Activated T-cell treated with anti-CD3 and anti-CD28 coated beads, Interleukin-2, amount 50 U/mL, for 72 hours (primary cell): ENCODE measurements around the gene SPOUT1. TPM values are rescaled to one million over a fixed set of nuclear protein-coding genes. Genes with fewer than 3 reads are reported as not detected.
"Not testable (repeated sequence)": the region's sequence is repeated elsewhere in the genome, so short reads cannot be mapped to it uniquely, and the experiment has no call there.

Experiments
- ATAC-seq, 2 donors: fragments of 150-1000 bp; cut with Tn5 transposase; replicated peaks in 1 of 2; 2 replicates each; pipeline ENCODE4 v1.10.0; 2021; ENCODE audit warnings: moderate library complexity in 2 of 2, mild to moderate bottlenecking in 1 of 2
- DNase-seq, 2 donors: peaks; one replicate each; pipeline ENCODE4 v3.0.0; 2021 to 2022; ENCODE audit warnings: mixed read lengths in 1 of 2
- H3K27ac Mint-ChIP-seq: one replicate; pipeline ENCODE4 v1.8.0; 2022; ENCODE audit warnings: mild to moderate bottlenecking, moderate library complexity, mixed read lengths
- H3K27me3 Mint-ChIP-seq: one replicate; pipeline ENCODE4 v1.8.0; 2022; ENCODE audit warnings: low read depth, mixed read lengths
- H3K36me3 Mint-ChIP-seq, 2 donors: one replicate each; pipeline ENCODE4 v1.8.0; 2022; ENCODE audit warnings: mixed read lengths in 2 of 2, mild to moderate bottlenecking in 1 of 2; ENCODE audit not compliant: insufficient read depth in 2 of 2
- H3K4me1 Mint-ChIP-seq: one replicate; pipeline ENCODE4 v1.8.0; 2022; ENCODE audit warnings: low read depth, mixed read lengths
- H3K4me3 Mint-ChIP-seq, 2 donors: one replicate each; pipeline ENCODE4 v1.8.0; 2022; ENCODE audit warnings: mild to moderate bottlenecking in 2 of 2, mixed read lengths in 2 of 2, moderate library complexity in 2 of 2
- H3K9me3 Mint-ChIP-seq, 2 donors: one replicate each; pipeline ENCODE4 v1.8.0; 2022; ENCODE audit warnings: mixed read lengths in 2 of 2
- total RNA-seq, 2 donors: library from RNA; stranded (reverse); gene quantifications; one replicate each; pipeline ENCODE4 v1.2.3, GENCODE V29; 2022

SPOUT1 gene
- total RNA-seq, 2 donors from 2014 or later = 64.8 to 69.1 TPM

DNA sequence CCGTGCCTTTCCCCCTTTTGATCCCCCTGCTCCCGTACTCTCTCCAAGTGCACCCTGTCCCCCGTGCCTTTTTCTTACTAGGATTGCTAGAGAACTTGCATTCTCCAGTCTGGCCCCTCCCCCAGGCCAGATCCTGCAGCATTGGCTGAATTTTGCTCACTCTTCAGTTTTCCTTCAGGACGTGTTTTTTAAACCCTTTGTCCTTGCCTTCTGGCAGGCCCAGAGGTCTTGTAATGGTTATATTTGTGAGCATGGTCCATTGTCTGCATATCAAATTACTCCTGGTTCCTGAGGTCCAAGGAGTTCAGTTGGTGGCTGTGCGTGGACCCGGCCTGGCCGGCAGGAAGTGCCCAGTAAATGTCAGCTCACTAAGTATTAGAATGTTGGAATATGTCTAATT lies 41.9 kb downstream of the SPOUT1 start:
- ATAC-seq (no peak), DNase-seq (peak; percentile 2 to 6)
- Mint-ChIP-seq H3K9me3 (no peaks in the 10 kb centered on the region), H3K27me3 (no peaks in the 10 kb centered on the region), H3K36me3 (peaks cover 2% of the 10 kb centered on the region in 2 donors), H3K27ac (peak overlapping the region; percentile 94), H3K4me3 (peak overlapping the region; percentile 97 to 99), H3K4me1 (peaks cover 18% of the 10 kb centered on the region)

DNA sequence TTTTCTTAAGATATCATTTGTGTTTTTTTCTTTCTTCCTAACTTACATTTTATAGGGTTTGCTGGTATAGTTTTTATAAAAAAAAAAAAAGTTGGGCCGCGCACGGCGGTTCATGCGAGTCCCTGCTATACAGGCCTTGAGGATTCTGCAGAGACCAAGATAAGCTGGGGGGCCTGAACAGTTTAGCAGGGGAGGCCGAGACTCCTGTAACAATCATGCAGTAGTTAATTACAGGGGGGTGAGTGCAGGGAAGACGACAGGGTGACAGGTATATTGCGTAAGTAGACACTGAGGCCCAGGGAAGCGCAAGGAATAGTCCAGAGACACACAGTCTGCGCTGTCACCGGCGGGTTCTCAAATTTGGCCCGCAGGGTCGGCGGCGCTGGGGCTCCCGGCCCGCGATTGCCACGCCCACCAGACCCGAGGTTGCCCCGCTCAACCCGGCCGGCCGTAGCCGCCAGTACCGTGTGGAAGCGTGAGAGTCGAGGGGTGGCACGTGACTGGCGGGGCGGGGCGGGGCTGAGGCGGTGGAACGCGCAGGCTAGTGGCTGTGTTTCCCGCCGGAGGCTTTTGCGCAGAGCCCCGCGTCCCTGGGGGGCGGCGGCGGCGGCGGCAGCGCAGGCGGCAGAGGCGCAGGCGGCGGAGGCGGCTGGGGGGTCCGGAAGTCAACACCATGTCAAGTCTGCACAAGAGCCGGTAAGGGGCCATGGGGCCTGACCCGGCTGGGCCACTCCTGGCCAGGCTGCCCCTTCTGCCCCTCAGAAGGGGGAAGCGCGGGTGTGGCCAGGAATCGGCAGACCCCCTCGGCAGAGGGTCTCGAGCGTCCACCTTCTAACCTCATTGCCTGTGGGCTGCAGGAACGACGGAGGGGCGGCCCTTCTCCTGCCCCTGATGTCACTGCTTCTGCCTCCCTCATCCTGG lies 42.7 kb downstream of the SPOUT1 start, which contains the start of gene TBC1D13:
TSS of gene TBC1D13 (plus strand) at position 573 of the 921 bp plus-strand sequence. CDS start at position 674, 101 bp downstream.
- H3K4me1 Mint-ChIP-seq = peaks cover 18% of the 10 kb centered on the region
- H3K27ac Mint-ChIP-seq = peak within 1 kb of the TSS; percentile 94
- H3K4me3 Mint-ChIP-seq = peak within 1 kb of the TSS; percentile 97 to 99
- peaks cover 2% of the 10 kb centered on the region in 2 donors for H3K36me3 Mint-ChIP-seq
- DNase-seq (peak; percentile 94), ATAC-seq (peak; percentile 99 to 100)
- H3K9me3 Mint-ChIP-seq = no peaks in the 10 kb centered on the region
- H3K27me3 Mint-ChIP-seq = no peaks in the 10 kb centered on the region

DNA sequence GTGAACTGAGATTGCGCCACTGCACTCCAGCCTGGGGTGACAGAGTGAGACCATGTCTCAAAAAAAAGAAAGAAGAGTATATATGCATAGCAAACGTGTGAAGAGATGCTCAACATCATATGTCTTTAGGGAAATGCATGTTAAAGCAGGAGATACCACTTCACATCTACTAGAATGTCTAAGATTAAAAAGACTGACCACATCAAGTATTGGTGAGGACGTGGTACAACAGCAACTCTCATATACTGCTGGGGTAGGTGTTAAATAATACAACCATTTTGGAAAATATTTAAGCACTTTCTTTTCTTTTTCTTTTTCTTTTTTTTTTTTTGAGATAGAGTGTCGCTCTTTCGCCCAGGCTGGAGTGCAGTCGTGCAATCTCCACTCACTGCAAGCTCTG lies 44.2 kb downstream of the SPOUT1 start:
- H3K9me3 Mint-ChIP-seq = peaks cover 3% of the 10 kb centered on the region in 2 donors
- no peak for ATAC-seq
- H3K27me3 Mint-ChIP-seq = no peaks in the 10 kb centered on the region
- no peak overlapping the region for H3K27ac Mint-ChIP-seq
- H3K36me3 Mint-ChIP-seq = peaks cover 4 to 5% of the 10 kb centered on the region in 2 donors
- peaks cover 24% of the 10 kb centered on the region for H3K4me1 Mint-ChIP-seq
- no peak for DNase-seq
- peak overlapping the region in 1 of 2 donors; percentile 31 for H3K4me3 Mint-ChIP-seq

DNA sequence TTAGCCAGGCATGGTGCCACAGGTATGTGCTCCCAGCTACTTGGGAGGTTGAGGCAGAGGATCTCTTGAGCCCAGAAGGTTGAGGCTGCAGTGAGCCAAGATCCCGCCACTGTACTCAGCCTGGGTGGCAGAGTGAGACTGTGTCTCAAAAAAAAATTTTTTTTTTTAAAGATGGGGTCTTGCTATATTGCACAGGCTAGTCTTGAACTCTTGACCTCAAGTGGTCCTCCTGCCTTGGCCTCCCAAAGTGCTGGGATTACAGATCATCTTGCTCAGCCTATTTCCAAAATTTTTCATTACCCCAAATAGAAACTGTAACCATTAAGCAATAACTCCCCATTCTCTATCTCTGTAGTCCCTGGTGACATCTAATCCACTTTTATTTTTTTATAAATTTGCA lies 46.9 kb downstream of the SPOUT1 start:
- no peaks in the 10 kb centered on the region for H3K27me3 Mint-ChIP-seq
- DNase-seq = no peak
- H3K27ac Mint-ChIP-seq = no peak overlapping the region
- peaks cover 4 to 5% of the 10 kb centered on the region in 2 donors for H3K36me3 Mint-ChIP-seq
- H3K4me1 Mint-ChIP-seq = peaks cover 11% of the 10 kb centered on the region
- H3K4me3 Mint-ChIP-seq = no peak overlapping the region
- peaks cover 3% of the 10 kb centered on the region in 2 donors for H3K9me3 Mint-ChIP-seq
- no peak for ATAC-seq

DNA sequence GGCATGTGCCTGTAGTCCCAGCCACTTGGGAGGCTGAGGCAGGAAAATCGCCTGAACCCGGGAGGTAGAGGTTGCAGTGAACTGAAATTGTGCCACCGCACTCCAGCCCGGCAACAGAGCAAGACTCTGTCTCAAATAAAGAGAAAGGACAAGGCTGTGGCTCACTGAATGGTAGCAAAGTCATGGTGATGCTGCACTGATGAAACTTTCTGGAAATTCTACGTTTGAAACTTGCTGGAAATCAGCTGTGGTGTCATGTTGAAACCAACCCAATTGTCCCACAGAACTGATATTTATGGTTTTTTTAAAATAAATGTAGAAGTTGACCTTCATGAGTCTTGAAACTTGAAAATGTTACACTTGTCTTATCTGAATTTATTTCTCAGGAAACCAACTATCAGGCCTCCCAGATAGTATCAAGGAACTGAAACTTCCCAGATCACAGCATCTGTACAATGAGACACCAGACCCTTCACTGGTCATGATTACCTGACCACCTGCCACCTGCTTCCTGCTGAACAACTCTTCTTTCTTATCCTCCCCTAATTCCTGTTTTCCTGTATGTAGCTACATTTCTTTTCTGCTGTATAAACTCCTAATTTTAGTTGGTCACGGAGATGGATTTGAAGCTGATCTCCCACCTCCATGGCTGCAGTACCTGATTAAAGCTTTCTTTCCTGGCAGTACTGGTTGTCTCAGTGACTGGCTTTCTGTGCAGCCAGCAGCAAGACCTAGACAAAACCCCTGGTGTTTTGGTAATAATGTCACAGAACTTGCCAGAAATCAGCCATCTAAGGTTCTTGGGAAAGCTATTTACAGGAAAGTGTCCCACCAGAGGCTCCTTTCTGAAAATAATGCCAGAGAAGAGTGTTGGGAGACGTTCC lies 48.2 kb downstream of the SPOUT1 start:
- DNase-seq (no peak), ATAC-seq (no peak)
- Mint-ChIP-seq H3K27ac (no peak overlapping the region), H3K36me3 (peaks cover 2 to 3% of the 10 kb centered on the region in 2 donors), H3K4me3 (no peak overlapping the region), H3K9me3 (peaks cover 3% of the 10 kb centered on the region in 2 donors), H3K27me3 (no peaks in the 10 kb centered on the region), H3K4me1 (peaks cover 7% of the 10 kb centered on the region)

DNA sequence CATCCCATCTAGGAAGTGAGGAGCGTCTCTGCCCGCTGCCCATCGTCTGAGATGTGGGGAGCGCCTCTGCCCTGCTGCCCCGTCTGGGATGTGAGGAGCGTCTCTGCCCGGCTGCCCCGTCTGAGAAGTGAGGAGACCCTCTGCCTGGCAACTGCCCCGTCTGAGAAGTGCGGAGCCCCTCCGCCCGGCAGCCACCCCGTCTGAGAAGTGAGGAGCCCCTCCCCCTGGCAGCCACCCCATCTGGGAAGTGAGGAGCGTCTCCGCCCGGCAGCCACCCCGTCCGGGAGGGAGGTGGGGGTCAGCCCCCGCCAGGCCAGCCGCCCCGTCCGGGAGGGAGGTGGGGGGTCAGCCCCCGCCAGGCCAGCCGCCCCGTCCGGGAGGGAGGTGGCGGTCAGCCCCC lies 49.5 kb downstream of the SPOUT1 start:
- not testable (repeated sequence) for H3K4me3 Mint-ChIP-seq, H3K27me3 Mint-ChIP-seq, ATAC-seq, DNase-seq, H3K36me3 Mint-ChIP-seq, H3K9me3 Mint-ChIP-seq, H3K4me1 Mint-ChIP-seq, H3K27ac Mint-ChIP-seq

DNA sequence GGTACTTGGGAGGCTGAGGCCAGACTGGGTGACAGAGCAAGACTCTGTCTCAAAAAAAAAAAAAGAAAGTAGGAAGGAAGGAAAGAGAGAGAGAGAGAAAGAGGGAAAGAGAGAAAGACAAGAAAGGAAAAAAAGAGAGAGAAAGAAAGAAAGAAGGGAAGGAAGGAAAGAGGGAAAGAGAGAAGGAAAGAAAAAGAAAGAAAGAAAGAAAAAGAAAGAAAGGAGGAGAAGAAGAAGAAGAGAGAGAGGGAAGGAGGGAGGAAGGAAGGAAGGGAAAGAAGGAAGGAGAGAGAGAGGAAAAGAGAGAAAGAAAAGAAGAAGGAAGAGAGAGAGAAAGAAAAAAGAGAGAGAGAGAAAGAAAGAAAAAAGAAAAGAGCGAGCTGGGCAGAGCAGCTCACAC lies 54.8 kb downstream of the SPOUT1 start:
- H3K4me3 Mint-ChIP-seq = no peak overlapping the region
- DNase-seq (no peak), ATAC-seq (no peak)
- peaks cover 0 to 11% of the 10 kb centered on the region in 2 donors for H3K36me3 Mint-ChIP-seq
- no peaks in the 10 kb centered on the region for H3K27me3 Mint-ChIP-seq
- no peak overlapping the region for H3K27ac Mint-ChIP-seq
- peaks cover 14% of the 10 kb centered on the region for H3K4me1 Mint-ChIP-seq
- peaks cover 2 to 3% of the 10 kb centered on the region in 2 donors for H3K9me3 Mint-ChIP-seq

- H3K36me3 Mint-ChIP-seq = peaks cover 0 to 11% of the 10 kb centered on the region in 2 donors
- H3K4me3 Mint-ChIP-seq = peak overlapping the region; percentile 46 to 98
- ATAC-seq (no peak), DNase-seq (no peak)
- peaks cover 28% of the 10 kb centered on the region for H3K4me1 Mint-ChIP-seq
- no peak overlapping the region for H3K27ac Mint-ChIP-seq
- no peaks in the 10 kb centered on the region for H3K27me3 Mint-ChIP-seq
- peaks cover 2 to 3% of the 10 kb centered on the region in 2 donors for H3K9me3 Mint-ChIP-seq
These were observed 56.5 kb downstream of the SPOUT1 start for GRCh38 chr9:128773049-128773448.

DNA sequence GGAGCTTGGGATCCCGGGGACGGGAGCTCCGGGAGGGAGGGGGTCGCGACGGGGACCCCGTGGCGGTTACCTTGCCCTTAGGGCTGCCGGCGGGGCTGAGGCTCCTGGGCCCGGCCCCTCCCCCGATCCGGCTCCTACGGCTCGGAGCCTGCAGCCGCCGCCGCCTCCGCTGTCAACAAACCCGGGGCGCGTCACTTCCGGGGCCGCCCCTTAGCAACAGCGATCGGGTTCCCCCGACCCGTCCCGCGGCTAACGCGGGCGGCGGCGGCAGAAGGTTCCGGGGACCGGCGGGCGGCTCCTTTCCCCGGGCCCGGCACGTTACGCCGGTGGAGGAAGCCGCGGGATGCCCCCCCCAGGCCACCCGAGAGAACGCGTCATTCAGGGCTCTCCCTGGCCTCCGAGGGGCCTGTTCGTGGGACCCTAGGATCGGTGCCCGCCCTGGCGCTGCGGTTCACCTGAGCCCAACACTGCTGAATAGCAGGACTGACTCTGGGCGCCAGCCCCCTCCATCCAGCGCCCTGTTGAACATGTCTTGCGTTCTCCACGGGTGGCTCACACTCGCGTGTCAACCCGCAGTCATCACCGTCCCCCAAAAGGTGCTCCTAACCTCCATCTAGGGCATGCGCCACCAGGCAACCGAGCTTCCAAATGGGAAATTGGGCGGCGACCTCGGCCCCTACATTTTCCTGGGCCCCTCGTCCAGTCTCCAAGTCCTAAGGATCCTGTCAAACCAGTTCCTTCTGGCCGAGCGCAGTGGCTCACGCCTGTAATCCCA lies 57.7 kb downstream of the SPOUT1 start, which contains the start of gene ZER1:
TSS of gene ZER1 (minus strand) at position 183 of the 775 bp plus-strand sequence. CDS start 16,362 bp downstream, outside the sequence.
- H3K9me3 Mint-ChIP-seq = peaks cover 2 to 3% of the 10 kb centered on the region in 2 donors
- H3K27me3 Mint-ChIP-seq = no peaks in the 10 kb centered on the region
- H3K27ac Mint-ChIP-seq = peak within 1 kb of the TSS; percentile 81
- peaks cover 0 to 11% of the 10 kb centered on the region in 2 donors for H3K36me3 Mint-ChIP-seq
- peak within 1 kb of the TSS; percentile 92 to 98 for H3K4me3 Mint-ChIP-seq
- peaks cover 28% of the 10 kb centered on the region for H3K4me1 Mint-ChIP-seq
- peak; percentile 94 to 98 for DNase-seq
- peak; percentile 96 to 97 for ATAC-seq

GRCh38 chr9:128771094-128771721 lies 58.4 kb downstream of the SPOUT1 start:
- Mint-ChIP-seq H3K36me3 (peaks cover 0 to 11% of the 10 kb centered on the region in 2 donors), H3K4me1 (peaks cover 28% of the 10 kb centered on the region), H3K27me3 (no peaks in the 10 kb centered on the region), H3K4me3 (peak overlapping the region; percentile 92 to 98), H3K27ac (peak overlapping the region; percentile 81), H3K9me3 (peaks cover 2 to 3% of the 10 kb centered on the region in 2 donors)
- DNase-seq (peak in 1 of 2 donors; percentile 7), ATAC-seq (peak; percentile 26 to 41)

DNA sequence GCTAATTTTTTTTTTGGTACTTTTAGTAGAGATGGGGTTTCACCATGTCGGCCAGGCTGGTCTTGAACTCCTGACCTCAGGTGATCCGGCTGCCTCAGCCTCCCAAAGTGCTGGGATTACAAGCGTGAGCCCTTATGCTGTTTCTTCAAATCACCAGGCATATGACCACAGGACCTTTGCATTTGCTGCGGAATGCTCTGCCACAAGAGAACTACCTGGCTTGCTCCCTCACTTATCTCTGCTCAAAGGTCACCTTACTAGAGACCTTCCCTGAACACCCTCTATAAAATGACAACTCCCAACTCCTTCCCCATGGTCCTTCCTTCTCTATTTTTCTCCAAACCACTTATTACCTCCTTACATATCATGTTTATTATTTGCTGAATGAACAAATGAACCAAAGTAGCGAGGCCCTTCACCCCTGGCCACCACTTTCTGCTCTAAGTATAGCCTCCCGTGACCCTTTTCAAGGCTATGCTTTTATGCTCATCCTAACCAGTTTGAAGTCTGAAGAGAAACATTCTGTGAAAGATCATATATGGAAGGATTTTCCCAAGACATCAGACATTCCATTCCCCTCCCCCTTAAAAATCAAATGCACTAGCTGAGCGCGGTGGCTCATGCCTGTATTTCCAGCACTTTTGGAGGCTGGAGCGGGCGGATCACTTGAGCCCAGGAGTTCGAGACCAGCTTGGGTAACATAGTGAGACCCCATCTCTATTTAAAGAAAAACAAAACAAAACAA lies 59.1 kb downstream of the SPOUT1 start:
- peak overlapping the region; percentile 92 to 98 for H3K4me3 Mint-ChIP-seq
- peaks cover 2 to 3% of the 10 kb centered on the region in 2 donors for H3K9me3 Mint-ChIP-seq
- no peak for DNase-seq
- H3K27ac Mint-ChIP-seq = peak overlapping the region; percentile 81
- peaks cover 28% of the 10 kb centered on the region for H3K4me1 Mint-ChIP-seq
- ATAC-seq = no peak
- H3K27me3 Mint-ChIP-seq = no peaks in the 10 kb centered on the region
- H3K36me3 Mint-ChIP-seq = peaks cover 0 to 7% of the 10 kb centered on the region in 2 donors
